T-helper 22 cell (primary cell): ENCODE data around the gene PHYHD1.

ENCODE experiments used
- DNase-seq: peaks from one replicate; pipeline ENCODE4 v3.0.0-alpha.2; 2020; ENCODE audit warnings: low read depth

Gene PHYHD1

GRCh38 chr9:128901379-128901778 lies 19.4 kb upstream of the PHYHD1 start:
- no peak for DNase-seq

GRCh38 chr9:128901822-128902221 lies 19.0 kb upstream of the PHYHD1 start:
- DNase-seq, result no peak

- peak; percentile 71 for DNase-seq
These were observed 18.3 kb upstream of the PHYHD1 start for GRCh38 chr9:128902351-128903078.

GRCh38 chr9:128903079-128903461 lies 17.7 kb upstream of the PHYHD1 start:
- no peak for DNase-seq

GRCh38 chr9:128903871-128904620 lies 16.7 kb upstream of the PHYHD1 start:
- DNase-seq, result no peak

- DNase-seq, result no peak
These were observed 14.8 kb upstream of the PHYHD1 start for GRCh38 chr9:128905964-128906363.

GRCh38 chr9:128906741-128907140 lies 14.0 kb upstream of the PHYHD1 start:
- no peak for DNase-seq

- DNase-seq, result no peak
These were observed 12.4 kb upstream of the PHYHD1 start for GRCh38 chr9:128908372-128908771.

GRCh38 chr9:128909859-128910258 lies 10.9 kb upstream of the PHYHD1 start:
- DNase-seq, result no peak

GRCh38 chr9:128910906-128911305 lies 9.9 kb upstream of the PHYHD1 start:
- no peak for DNase-seq

- no peak for DNase-seq
These were observed 9.2 kb upstream of the PHYHD1 start for GRCh38 chr9:128911529-128912035.

- DNase-seq, result no peak
These were observed 8.4 kb upstream of the PHYHD1 start for GRCh38 chr9:128912270-128912853.

GRCh38 chr9:128913048-128913900 lies 7.5 kb upstream of the PHYHD1 start:
- no peak for DNase-seq

GRCh38 chr9:128913995-128914772 lies 6.6 kb upstream of the PHYHD1 start:
- no peak for DNase-seq

- no peak for DNase-seq
These were observed 4.6 kb upstream of the PHYHD1 start for GRCh38 chr9:128916204-128916603.

GRCh38 chr9:128916745-128917144 lies 4.0 kb upstream of the PHYHD1 start:
- DNase-seq, result no peak

- no peak for DNase-seq
These were observed 3.5 kb upstream of the PHYHD1 start for GRCh38 chr9:128917151-128917849.

- DNase-seq, result no peak
These were observed 1.9 kb upstream of the PHYHD1 start for GRCh38 chr9:128918921-128919320.

GRCh38 chr9:128919402-128920089 lies 1.2 kb upstream of the PHYHD1 start:
- DNase-seq, result no peak
